A673 (cell line): ENCODE data around the gene SGMS1.

Source experiments
- EZH2 ChIP-seq: fragments of 200-600 bp; sonication (generic); IDR thresholded peaks from 2 replicates; pipeline ENCODE4 v1.6.1; 2017; ENCODE audit warnings: borderline replicate concordance, low read depth, mild to moderate bottlenecking, mixed read lengths, antibody characterized with exemption, low read length; ENCODE audit not compliant: poor library complexity, severe bottlenecking
- TF ChIP-seq, protein P1 (sequence below): fragments of 300-800, 200-600 bp; sonication (generic); conservative IDR thresholded peaks from 2 replicates; pipeline ENCODE4 v1.5.1; 2017; ENCODE audit warnings: low read depth, mild to moderate bottlenecking, antibody characterized with exemption, low read length, moderate library complexity, mixed read lengths

DNA sequence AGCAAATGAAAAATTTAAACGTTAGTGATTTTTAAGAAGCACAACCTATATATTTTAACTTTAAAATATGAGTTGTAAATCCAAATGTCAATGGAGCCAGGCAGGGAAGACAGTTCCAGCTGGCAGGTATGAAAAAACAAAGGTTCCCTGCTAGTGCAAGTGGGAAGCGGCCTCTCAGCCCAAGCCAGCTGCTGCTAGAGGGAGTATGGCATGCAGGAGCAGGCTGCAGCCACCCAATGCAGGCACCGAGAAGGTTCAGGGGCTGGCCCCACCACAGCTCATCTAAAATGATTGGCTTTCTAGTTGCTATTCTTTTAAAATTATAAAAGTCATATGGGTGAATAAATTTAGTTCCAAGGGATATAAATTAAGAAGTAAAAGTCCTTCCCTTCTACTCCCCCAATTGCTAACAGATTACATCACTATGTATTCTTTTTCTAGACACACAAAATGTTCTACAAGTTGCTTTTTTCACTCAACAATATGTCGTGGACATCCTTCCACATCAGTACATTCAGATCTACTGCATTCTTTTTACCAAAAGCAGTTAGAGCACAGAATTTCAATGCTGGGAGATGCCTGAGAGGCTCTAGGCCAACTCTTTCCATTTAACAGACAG is 69.3 kb downstream of the SGMS1 start:
- TF ChIP-seq, protein P1, sequence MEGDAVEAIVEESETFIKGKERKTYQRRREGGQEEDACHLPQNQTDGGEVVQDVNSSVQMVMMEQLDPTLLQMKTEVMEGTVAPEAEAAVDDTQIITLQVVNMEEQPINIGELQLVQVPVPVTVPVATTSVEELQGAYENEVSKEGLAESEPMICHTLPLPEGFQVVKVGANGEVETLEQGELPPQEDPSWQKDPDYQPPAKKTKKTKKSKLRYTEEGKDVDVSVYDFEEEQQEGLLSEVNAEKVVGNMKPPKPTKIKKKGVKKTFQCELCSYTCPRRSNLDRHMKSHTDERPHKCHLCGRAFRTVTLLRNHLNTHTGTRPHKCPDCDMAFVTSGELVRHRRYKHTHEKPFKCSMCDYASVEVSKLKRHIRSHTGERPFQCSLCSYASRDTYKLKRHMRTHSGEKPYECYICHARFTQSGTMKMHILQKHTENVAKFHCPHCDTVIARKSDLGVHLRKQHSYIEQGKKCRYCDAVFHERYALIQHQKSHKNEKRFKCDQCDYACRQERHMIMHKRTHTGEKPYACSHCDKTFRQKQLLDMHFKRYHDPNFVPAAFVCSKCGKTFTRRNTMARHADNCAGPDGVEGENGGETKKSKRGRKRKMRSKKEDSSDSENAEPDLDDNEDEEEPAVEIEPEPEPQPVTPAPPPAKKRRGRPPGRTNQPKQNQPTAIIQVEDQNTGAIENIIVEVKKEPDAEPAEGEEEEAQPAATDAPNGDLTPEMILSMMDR, result no peak
- no peak for TF ChIP-seq EZH2
